Neuronal stem cell (in vitro differentiated cells): ENCODE measurements around the gene SCAP.

Source experiments
- DNase-seq: peaks from one replicate; pipeline ENCODE4 v3.0.0-alpha.2; 2013; ENCODE audit warnings: low spot score
- H2AFZ ChIP-seq: one replicate; pipeline ENCODE4 v1.6.1; 2013; ENCODE audit warnings: mild to moderate bottlenecking, low read length, inconsistent platforms
- H2AK5ac ChIP-seq: 2 replicates; pipeline ENCODE4 v1.6.1; 2013; ENCODE audit warnings: low read depth, mild to moderate bottlenecking, inconsistent platforms, low read length, moderate library complexity, mixed read lengths
- H2BK120ac ChIP-seq: 2 replicates; pipeline ENCODE4 v1.6.1; 2013; ENCODE audit warnings: low read depth, mild to moderate bottlenecking, inconsistent platforms, low read length, moderate library complexity, mixed read lengths
- H2BK12ac ChIP-seq: one replicate; pipeline ENCODE4 v1.6.1; 2013; ENCODE audit warnings: low read length, inconsistent platforms
- H2BK15ac ChIP-seq: 2 replicates; pipeline ENCODE4 v1.6.1; 2013; ENCODE audit warnings: mild to moderate bottlenecking, low read length, inconsistent platforms, mixed read lengths
- H2BK5ac ChIP-seq: one replicate; pipeline ENCODE4 v1.6.1; 2013; ENCODE audit warnings: inconsistent platforms, mild to moderate bottlenecking, low read length, moderate library complexity
- H3K14ac ChIP-seq: one replicate; pipeline ENCODE4 v1.6.1; 2013; ENCODE audit warnings: low read length, inconsistent platforms
- H3K18ac ChIP-seq: 2 replicates; pipeline ENCODE4 v1.6.1; 2013; ENCODE audit warnings: low read length, inconsistent platforms
- H3K23ac ChIP-seq: 2 replicates; pipeline ENCODE4 v1.6.1; 2013; ENCODE audit warnings: low read depth, mild to moderate bottlenecking, mixed read lengths, low read length, inconsistent platforms; ENCODE audit not compliant: poor library complexity
- H3K27ac ChIP-seq: replicated peaks from 3 replicates; pipeline ENCODE4 v1.5.1; 2013; ENCODE audit warnings: low read length, inconsistent platforms
- H3K27me3 ChIP-seq, 3 experiments: 2 replicates each; pipeline ENCODE4 v1.6.1; 2013; ENCODE audit warnings: low read length in 3 of 3, mild to moderate bottlenecking in 2 of 3, inconsistent platforms in 1 of 3, low read depth in 1 of 3, mixed read lengths in 1 of 3, moderate library complexity in 1 of 3; ENCODE audit not compliant: control insufficient read depth in 3 of 3, insufficient read depth in 3 of 3
- H3K36me3 ChIP-seq, 2 donors: replicated peaks in 1 of 2; 2 replicates each; pipeline ENCODE4 v1.6.1; 2013; ENCODE audit warnings: low read length in 2 of 2; ENCODE audit not compliant: control insufficient read depth in 2 of 2, insufficient read depth in 2 of 2
- H3K4ac ChIP-seq: 2 replicates; pipeline ENCODE4 v1.6.1; 2013; ENCODE audit warnings: inconsistent platforms, mild to moderate bottlenecking, low read length, moderate library complexity
- H3K4me1 ChIP-seq, 2 donors: 1 replicate in 1 of 2; 2 replicates in 1 of 2; pipeline ENCODE4 v1.6.1; 2013; ENCODE audit warnings: low read length in 2 of 2, low read depth in 1 of 2; ENCODE audit not compliant: control insufficient read depth in 2 of 2, insufficient read depth in 1 of 2
- H3K4me2 ChIP-seq: one replicate; pipeline ENCODE4 v1.6.1; 2013; ENCODE audit warnings: mild to moderate bottlenecking, low read length, inconsistent platforms; ENCODE audit not compliant: insufficient read depth, poor library complexity, severe bottlenecking
- H3K4me3 ChIP-seq, 2 donors: 2 replicates each; pipeline ENCODE4 v1.5.1; 2013; ENCODE audit warnings: low read length in 2 of 2, mild to moderate bottlenecking in 2 of 2, inconsistent platforms in 1 of 2, moderate library complexity in 1 of 2
- H3K79me1 ChIP-seq: one replicate; pipeline ENCODE4 v1.6.1; 2013; ENCODE audit warnings: low read depth, mild to moderate bottlenecking, inconsistent platforms, low read length, moderate library complexity
- H3K9ac ChIP-seq: one replicate; pipeline ENCODE4 v1.6.1; 2013; ENCODE audit warnings: mild to moderate bottlenecking, low read depth, low read length, inconsistent platforms; ENCODE audit not compliant: poor library complexity
- H3K9me3 ChIP-seq, 2 donors: replicated peaks in 1 of 2; 2 replicates each; pipeline versions ENCODE3 to v1.6.1; 2013; ENCODE audit warnings: low read length in 2 of 2, mild to moderate bottlenecking in 2 of 2, inconsistent platforms in 1 of 2, low read depth in 1 of 2, mixed read lengths in 1 of 2, moderate library complexity in 1 of 2; ENCODE audit not compliant: control insufficient read depth in 2 of 2, insufficient read depth in 1 of 2
- H4K8ac ChIP-seq: one replicate; pipeline ENCODE4 v1.6.1; 2013; ENCODE audit warnings: low read depth, mild to moderate bottlenecking, inconsistent platforms, low read length, moderate library complexity
- H4K91ac ChIP-seq: one replicate; pipeline ENCODE4 v1.6.1; 2013; ENCODE audit warnings: low read length, low read depth, mild to moderate bottlenecking, inconsistent platforms; ENCODE audit not compliant: poor library complexity
- WGBS, 2 donors: extraction: QIAGEN DNeasy Blood & Tissue Kit; methylation state at CpG; one replicate each; pipeline ENCODE4 v1.1.7; 2013; ENCODE audit warnings: missing lambda C conversion rate in 2 of 2, mixed read lengths in 1 of 2; ENCODE audit not compliant: insufficient read length in 2 of 2, insufficient replicate concordance in 1 of 2; ENCODE audit errors: extremely low coverage in 2 of 2; 5-methylcytosine and 5-hydroxymethylcytosine counted together

SCAP gene

GRCh38 chr3:47418167-47419082 is 57.3 kb downstream of the SCAP start:
- Histone ChIP-seq H2BK5ac (no peak overlapping the region), H2AK5ac (no peak overlapping the region), H3K4ac (no peak overlapping the region), H2BK15ac (no peak overlapping the region), H3K9ac (no peak overlapping the region), H4K91ac (no peak overlapping the region), H3K9me3 (peaks cover 0 to 6% of the 10 kb centered on the region in 2 donors), H2BK12ac (no peak overlapping the region), H3K4me2 (no peak overlapping the region), H3K27ac (no peak overlapping the region), H3K23ac (peak overlapping the region; percentile 87), H3K4me3 (no peak overlapping the region), H2BK120ac (no peak overlapping the region), H3K4me1 (peaks cover 3 to 4% of the 10 kb centered on the region in 2 donors), H3K14ac (no peak overlapping the region), H2AFZ (no peak overlapping the region), H3K18ac (no peak overlapping the region), H4K8ac (no peak overlapping the region), H3K27me3 (no peaks in the 10 kb centered on the region), H3K79me1 (peaks cover 12% of the 10 kb centered on the region), H3K36me3 (peaks cover 58 to 76% of the 10 kb centered on the region in 2 donors)
- DNase-seq: no peak
- no CpG with 5 or more reads among the region's 53 CpGs for WGBS, 2 donors

- Histone ChIP-seq H2AK5ac (peak overlapping the region; percentile 43), H3K79me1 (peaks cover 14% of the 10 kb centered on the region), H4K8ac (no peak overlapping the region), H3K9me3 (peaks cover 0 to 6% of the 10 kb centered on the region in 2 donors), H3K23ac (peak overlapping the region; percentile 17), H2BK15ac (no peak overlapping the region), H3K9ac (no peak overlapping the region), H2BK5ac (no peak overlapping the region), H4K91ac (no peak overlapping the region), H3K36me3 (peaks cover 65 to 86% of the 10 kb centered on the region in 2 donors), H3K27ac (no peak overlapping the region), H2BK120ac (no peak overlapping the region), H3K4ac (no peak overlapping the region), H2AFZ (no peak overlapping the region), H3K4me2 (no peak overlapping the region), H2BK12ac (no peak overlapping the region), H3K4me3 (peak overlapping the region in 1 of 2 donors; percentile 51), H3K14ac (no peak overlapping the region), H3K27me3 (no peaks in the 10 kb centered on the region), H3K4me1 (peaks cover 0 to 4% of the 10 kb centered on the region in 2 donors), H3K18ac (no peak overlapping the region)
- WGBS, 2 donors: no CpG with 5 or more reads among the region's 9 CpGs
- DNase-seq: no peak
Measured at GRCh38 chr3:47416041-47416440, 59.7 kb downstream of the SCAP start.

GRCh38 chr3:47414666-47415587 is 60.8 kb downstream of the SCAP start:
- H3K18ac ChIP-seq: no peak overlapping the region
- no peak for DNase-seq
- WGBS, 2 donors: no CpG with 5 or more reads among the region's 16 CpGs
- no peak overlapping the region for H2BK12ac ChIP-seq
- peaks cover 57 to 81% of the 10 kb centered on the region in 2 donors for H3K36me3 ChIP-seq
- peaks cover 0 to 1% of the 10 kb centered on the region in 2 donors for H3K4me1 ChIP-seq
- H3K4me2 ChIP-seq: no peak overlapping the region
- no peak overlapping the region for H2BK120ac ChIP-seq
- no peak overlapping the region for H3K14ac ChIP-seq
- H3K9me3 ChIP-seq: peaks cover 0 to 6% of the 10 kb centered on the region in 2 donors
- H3K79me1 ChIP-seq: peaks cover 11% of the 10 kb centered on the region
- peak overlapping the region; percentile 64 for H3K9ac ChIP-seq
- no peak overlapping the region for H2BK15ac ChIP-seq
- H4K8ac ChIP-seq: peak overlapping the region; percentile 76
- H2AFZ ChIP-seq: no peak overlapping the region
- H2BK5ac ChIP-seq: no peak overlapping the region
- H2AK5ac ChIP-seq: no peak overlapping the region
- no peak overlapping the region for H3K23ac ChIP-seq
- no peak overlapping the region for H3K4me3 ChIP-seq
- H4K91ac ChIP-seq: no peak overlapping the region
- no peaks in the 10 kb centered on the region for H3K27me3 ChIP-seq
- no peak overlapping the region for H3K27ac ChIP-seq
- no peak overlapping the region for H3K4ac ChIP-seq
